Measurements from ENCODE around the gene CTDNEP1. TPM values are rescaled to one million over a fixed set of nuclear protein-coding genes. Genes with fewer than 3 reads are reported as not detected.

Gene CTDNEP1
- total and polyA plus RNA-seq, 9 donors = 42.3 to 256 (median 123) TPM

DNA sequence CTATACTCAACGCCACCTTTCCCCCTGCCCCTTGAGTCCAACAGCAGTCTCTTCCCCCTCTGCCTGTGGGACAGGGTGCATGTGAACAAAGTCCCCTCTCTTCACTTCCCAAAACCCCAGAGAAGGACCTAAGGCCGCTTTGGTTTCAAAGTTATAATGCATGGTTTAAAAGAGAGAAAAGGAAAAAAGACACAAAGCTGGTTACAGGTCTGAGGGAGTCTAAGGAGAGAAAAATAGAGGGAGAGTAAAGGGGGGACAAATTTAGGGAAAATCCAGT, 8.1 kb downstream of the CTDNEP1 start:
- no peak for DNase-seq
- Histone ChIP-seq H3K4me1 (ENCODE audit: insufficient read depth) (peaks cover 6% of the 10 kb centered on the region), H3K27me3 (no peaks in the 10 kb centered on the region), H3K27ac (peak overlapping the region; percentile 91 to 98), H3K36me3 (no peaks in the 10 kb centered on the region), H3K9me3 (no peaks in the 10 kb centered on the region), H3K4me3 (peak overlapping the region; percentile 86)
- TF ChIP-seq EP300 (IDR thresholded peaks at IDR 0.05) (no peak), POLR2A (IDR thresholded peaks at IDR 0.05) (no peak)
- TF ChIP-seq, protein P1, sequence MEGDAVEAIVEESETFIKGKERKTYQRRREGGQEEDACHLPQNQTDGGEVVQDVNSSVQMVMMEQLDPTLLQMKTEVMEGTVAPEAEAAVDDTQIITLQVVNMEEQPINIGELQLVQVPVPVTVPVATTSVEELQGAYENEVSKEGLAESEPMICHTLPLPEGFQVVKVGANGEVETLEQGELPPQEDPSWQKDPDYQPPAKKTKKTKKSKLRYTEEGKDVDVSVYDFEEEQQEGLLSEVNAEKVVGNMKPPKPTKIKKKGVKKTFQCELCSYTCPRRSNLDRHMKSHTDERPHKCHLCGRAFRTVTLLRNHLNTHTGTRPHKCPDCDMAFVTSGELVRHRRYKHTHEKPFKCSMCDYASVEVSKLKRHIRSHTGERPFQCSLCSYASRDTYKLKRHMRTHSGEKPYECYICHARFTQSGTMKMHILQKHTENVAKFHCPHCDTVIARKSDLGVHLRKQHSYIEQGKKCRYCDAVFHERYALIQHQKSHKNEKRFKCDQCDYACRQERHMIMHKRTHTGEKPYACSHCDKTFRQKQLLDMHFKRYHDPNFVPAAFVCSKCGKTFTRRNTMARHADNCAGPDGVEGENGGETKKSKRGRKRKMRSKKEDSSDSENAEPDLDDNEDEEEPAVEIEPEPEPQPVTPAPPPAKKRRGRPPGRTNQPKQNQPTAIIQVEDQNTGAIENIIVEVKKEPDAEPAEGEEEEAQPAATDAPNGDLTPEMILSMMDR (IDR thresholded peaks at IDR 0.05) = no peak
- intact Hi-C loops (cut with DNase I) = no loop called here
- 26 to 36% (median 29%) methylated on average over 2 of the region's 2 CpGs for WGBS, 3 donors

DNA sequence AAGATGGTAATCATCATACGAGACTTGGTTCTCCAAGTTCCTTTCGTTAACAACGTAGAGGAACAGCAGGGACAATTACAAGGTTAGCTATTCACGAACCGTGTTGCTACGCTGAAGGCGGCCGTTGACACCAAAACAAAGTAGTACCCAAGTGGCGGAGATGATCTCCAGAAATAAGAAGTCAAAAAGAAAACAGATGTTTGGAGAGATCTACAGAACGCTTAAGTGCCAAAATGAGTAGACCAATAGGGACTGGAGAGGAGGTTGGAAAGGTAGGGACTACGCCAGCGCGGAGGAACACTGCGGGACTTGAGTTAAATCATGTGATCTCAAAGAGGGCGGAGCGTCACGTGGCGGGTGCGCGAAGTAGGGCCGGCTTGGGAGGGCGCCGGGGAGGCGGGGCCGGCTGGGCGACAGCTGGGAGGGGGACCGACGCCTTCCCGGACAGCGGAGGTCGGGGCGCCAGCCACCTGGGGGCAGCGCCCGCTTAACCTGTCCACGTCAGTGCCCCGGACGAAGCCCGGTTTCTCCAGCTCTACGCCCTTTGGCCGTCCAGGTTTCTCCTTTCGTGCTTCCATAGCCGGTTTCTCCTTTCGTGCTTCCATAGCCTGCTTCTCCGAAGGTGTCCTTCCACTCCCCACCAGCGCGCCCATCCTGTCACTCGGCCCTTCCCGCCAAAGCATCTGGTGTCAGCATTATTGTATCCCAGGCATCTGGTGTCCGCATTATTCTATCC, 8.6 kb downstream of the CTDNEP1 start:
- Histone ChIP-seq H3K27me3 (no peaks in the 10 kb centered on the region), H3K27ac (peak overlapping the region; percentile 91 to 98), H3K36me3 (no peaks in the 10 kb centered on the region), H3K4me3 (peak overlapping the region; percentile 86), H3K9me3 (no peaks in the 10 kb centered on the region), H3K4me1 (ENCODE audit: insufficient read depth) (peaks cover 6% of the 10 kb centered on the region)
- intact Hi-C loops (cut with DNase I) = no loop called here
- WGBS, 3 donors = 0 to 1% (median 1%) methylated on average over 49 of the region's 49 CpGs
- peak; percentile 97 to 98 (median 97) for DNase-seq
- TF ChIP-seq EP300 (IDR thresholded peaks at IDR 0.05) (peak; percentile 89), POLR2A (IDR thresholded peaks at IDR 0.05) (peak; percentile 50)
- TF ChIP-seq, protein P1 (IDR thresholded peaks at IDR 0.05) = peak in 1 of 3 donors; percentile 23

DNA sequence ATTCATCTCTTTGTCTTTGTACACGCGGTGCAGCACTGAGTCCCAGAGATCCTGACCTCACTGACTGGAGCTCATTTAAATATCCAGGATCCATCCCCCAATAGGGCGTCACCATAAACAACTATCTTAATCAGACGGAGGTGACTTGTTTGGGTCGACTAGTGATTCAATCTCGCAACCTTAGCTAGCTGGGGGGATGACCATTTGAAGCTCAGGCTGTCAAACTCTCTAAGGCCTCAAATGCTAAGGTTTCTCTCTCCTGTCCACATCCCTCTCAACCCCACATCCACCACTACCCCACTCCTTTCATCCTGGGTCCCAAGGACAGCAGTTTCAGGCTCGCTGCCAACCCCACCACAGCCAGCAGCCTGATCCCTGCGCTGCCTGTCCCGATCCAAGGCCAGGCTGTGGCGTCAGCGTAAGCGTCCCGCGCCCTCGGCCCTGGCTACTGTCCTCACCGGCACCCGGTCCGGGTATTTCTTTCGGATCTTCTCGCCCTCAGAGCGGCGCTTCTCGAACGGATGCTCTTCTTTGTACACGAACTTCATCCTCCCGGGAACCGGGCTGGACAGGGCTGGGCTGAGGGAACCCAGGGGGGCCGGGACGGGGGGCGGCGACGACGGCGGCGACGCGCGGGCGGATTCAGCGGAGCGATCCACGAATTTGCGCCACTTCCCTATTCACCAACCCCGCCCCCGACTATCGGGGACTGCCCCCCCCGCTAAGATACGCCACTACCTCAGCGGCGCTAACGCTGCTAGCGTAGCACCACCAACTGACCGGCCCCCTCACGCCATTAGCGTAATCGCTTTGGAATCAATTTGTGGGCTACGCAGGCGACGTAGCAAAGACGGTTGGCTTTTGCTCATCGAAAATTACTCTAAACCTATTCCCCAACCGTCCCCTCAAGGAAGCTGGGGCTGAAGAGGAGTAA, 9.5 kb downstream of the CTDNEP1 start, which contains the start of gene GABARAP:
TSS of gene GABARAP (minus strand) at position 667 of the 934 bp plus-strand sequence. CDS start at position 548, 119 bp downstream.
- H3K9me3 ChIP-seq = no peaks in the 10 kb centered on the region
- intact Hi-C loops (cut with DNase I) = no loop called here
- TF ChIP-seq EP300 (IDR thresholded peaks at IDR 0.05) (no peak), POLR2A (IDR thresholded peaks at IDR 0.05) (peak; percentile 82)
- TF ChIP-seq, protein P1 (IDR thresholded peaks at IDR 0.05) = no peak
- DNase-seq = peak; percentile 94 to 98 (median 97)
- H3K27me3 ChIP-seq = no peaks in the 10 kb centered on the region
- no peaks in the 10 kb centered on the region for H3K36me3 ChIP-seq
- H3K4me1 ChIP-seq (ENCODE audit: insufficient read depth) = peaks cover 7% of the 10 kb centered on the region
- H3K4me3 ChIP-seq = peak within 1 kb of the TSS; percentile 86
- 0 to 1% (median 0%) methylated on average over 56 to 62 of the region's 62 CpGs for WGBS, 3 donors
- peak within 1 kb of the TSS; percentile 91 to 98 for H3K27ac ChIP-seq

DNA sequence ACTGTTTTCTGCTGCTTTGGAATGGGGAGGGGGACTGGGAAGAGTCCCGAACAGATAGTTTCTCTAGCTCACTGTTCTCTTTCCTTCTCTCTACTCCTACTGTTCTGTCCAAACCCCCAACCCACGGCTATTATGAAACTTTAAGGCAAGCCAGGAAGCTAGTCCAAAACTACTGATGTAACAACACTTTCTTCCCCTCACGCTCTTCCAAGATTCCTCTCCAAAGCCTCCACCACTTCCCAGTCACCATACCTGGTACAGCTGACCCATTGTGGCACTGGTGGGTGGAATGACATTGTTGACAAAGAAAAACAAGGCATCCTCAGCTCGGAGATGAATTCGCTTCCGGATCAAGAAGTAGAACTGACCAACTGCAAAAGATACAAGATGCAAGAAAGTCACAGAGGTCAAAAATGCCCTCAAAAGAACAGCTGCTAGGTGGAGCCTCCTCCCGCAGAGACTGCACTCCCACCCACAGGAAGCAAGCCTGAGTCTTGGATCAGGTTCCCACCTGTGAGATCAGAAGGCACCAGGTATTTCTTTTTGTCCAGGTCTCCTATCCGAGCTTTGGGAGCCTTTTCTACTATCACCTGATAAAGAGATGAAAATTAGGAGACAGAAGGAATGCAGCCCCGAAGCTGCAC, 10.3 kb downstream of the CTDNEP1 start:
- intact Hi-C loops (cut with DNase I) = no loop called here
- H3K4me3 ChIP-seq = peak overlapping the region; percentile 86
- no peaks in the 10 kb centered on the region for H3K9me3 ChIP-seq
- H3K27me3 ChIP-seq = no peaks in the 10 kb centered on the region
- WGBS, 3 donors = 24 to 26% (median 24%) methylated on average over 9 of the region's 9 CpGs
- no peak for DNase-seq
- no peak for TF ChIP-seq EP300 (IDR thresholded peaks at IDR 0.05)
- TF ChIP-seq, protein P1 (IDR thresholded peaks at IDR 0.05) = no peak
- TF ChIP-seq POLR2A (IDR thresholded peaks at IDR 0.05) = no peak
- peaks cover 7% of the 10 kb centered on the region for H3K4me1 ChIP-seq (ENCODE audit: insufficient read depth)
- H3K36me3 ChIP-seq = no peaks in the 10 kb centered on the region
- H3K27ac ChIP-seq = peak overlapping the region; percentile 91 to 98

Data from ovary (tissue), 9 donors.